Immature natural killer cell (primary cell): ENCODE data around the gene HSPA12A. TPM values are rescaled to one million over a fixed set of nuclear protein-coding genes. Genes with fewer than 3 reads are reported as not detected.

Experiments used
- DNase-seq, 3 donors: peaks; one replicate each; pipeline ENCODE4 v3.0.0; 2022; ENCODE audit warnings: mixed read lengths in 1 of 3
- H3K27ac Mint-ChIP-seq, 6 donors: one replicate each; pipeline ENCODE4 v1.8.0; 2020; ENCODE audit warnings: mixed read lengths in 6 of 6, mild to moderate bottlenecking in 5 of 6, inconsistent platforms in 4 of 6, moderate library complexity in 3 of 6
- H3K27me3 Mint-ChIP-seq, 3 donors: one replicate each; pipeline ENCODE4 v1.8.0; 2020 to 2021; ENCODE audit warnings: low read depth in 3 of 3, mild to moderate bottlenecking in 3 of 3, mixed read lengths in 3 of 3, moderate library complexity in 3 of 3, inconsistent platforms in 1 of 3
- H3K36me3 Mint-ChIP-seq, 3 donors: one replicate each; pipeline ENCODE4 v1.8.0; 2020; ENCODE audit warnings: mixed read lengths in 3 of 3, inconsistent platforms in 2 of 3, mild to moderate bottlenecking in 2 of 3
- H3K4me1 Mint-ChIP-seq, 2 donors: one replicate each; pipeline ENCODE4 v1.8.0; 2020; ENCODE audit warnings: inconsistent platforms in 2 of 2, mild to moderate bottlenecking in 2 of 2, mixed read lengths in 2 of 2, moderate library complexity in 1 of 2
- H3K4me3 Mint-ChIP-seq, 5 donors: one replicate each; pipeline ENCODE4 v1.8.0; 2020; ENCODE audit warnings: mild to moderate bottlenecking in 5 of 5, mixed read lengths in 5 of 5, inconsistent platforms in 3 of 5, moderate library complexity in 3 of 5
- H3K9me3 Mint-ChIP-seq, 6 donors: one replicate each; pipeline ENCODE4 v1.8.0; 2020; ENCODE audit warnings: mild to moderate bottlenecking in 6 of 6, mixed read lengths in 6 of 6, inconsistent platforms in 4 of 6, moderate library complexity in 3 of 6
- polyA plus RNA-seq, 3 donors: library from polyadenylated mRNA; unstranded; fragments of 300-500 nt; fragmentation: Illumina TruSeq; gene quantifications; one replicate each; pipeline ENCODE4 v1.2.3, GENCODE V29; 2021

The HSPA12A gene
- polyA plus RNA-seq, 3 donors from 2014 or later = 0.04 TPM; not detected in 2

DNA sequence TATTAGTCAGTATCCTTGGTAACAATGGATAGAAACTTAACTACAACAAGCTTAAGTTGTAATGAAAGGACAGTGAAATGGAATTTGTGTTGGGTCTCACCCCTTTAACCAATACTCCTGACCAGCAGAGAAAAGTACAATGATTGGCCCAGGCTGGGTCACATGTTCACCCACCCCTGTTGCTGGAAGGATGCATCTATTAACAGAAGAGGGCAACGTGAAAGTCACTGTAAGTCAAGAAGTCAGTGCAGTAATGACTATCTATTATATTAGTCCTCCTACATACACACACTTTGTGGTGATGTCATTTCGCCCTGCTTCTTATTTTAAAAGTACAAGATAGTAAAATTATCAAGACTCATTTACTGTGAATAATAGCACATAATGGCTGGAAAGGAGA lies 105.4 kb downstream of the HSPA12A start:
- H3K4me3 Mint-ChIP-seq = no peak overlapping the region
- DNase-seq = no peak
- no peak overlapping the region for H3K27ac Mint-ChIP-seq
- H3K27me3 Mint-ChIP-seq = peaks cover 0 to 5% (median 0%) of the 10 kb centered on the region in 3 donors
- H3K4me1 Mint-ChIP-seq = no peaks in the 10 kb centered on the region
- H3K9me3 Mint-ChIP-seq = no peaks in the 10 kb centered on the region
- no peaks in the 10 kb centered on the region for H3K36me3 Mint-ChIP-seq

DNA sequence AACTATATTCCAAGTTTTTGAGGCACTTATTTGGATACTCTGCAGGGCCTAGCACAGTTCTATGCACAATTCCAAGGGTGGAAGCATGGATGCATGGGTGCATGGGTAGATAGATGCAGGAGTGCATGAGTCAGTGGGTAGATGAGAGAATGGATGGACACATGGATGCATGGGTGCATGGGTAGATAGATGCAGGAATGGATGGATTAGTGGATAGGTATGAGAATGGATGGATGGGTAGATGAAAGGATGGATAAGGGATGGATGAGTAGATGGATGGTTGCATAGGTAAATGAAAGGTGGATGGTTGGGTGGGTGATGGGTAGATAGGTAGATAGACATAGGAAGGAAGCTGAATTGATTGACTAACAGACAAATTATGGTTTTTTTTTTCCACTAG lies 106.0 kb downstream of the HSPA12A start:
- peaks cover 0 to 5% (median 0%) of the 10 kb centered on the region in 3 donors for H3K27me3 Mint-ChIP-seq
- no peaks in the 10 kb centered on the region for H3K4me1 Mint-ChIP-seq
- H3K36me3 Mint-ChIP-seq = no peaks in the 10 kb centered on the region
- H3K4me3 Mint-ChIP-seq = no peak overlapping the region
- H3K9me3 Mint-ChIP-seq = no peaks in the 10 kb centered on the region
- DNase-seq = no peak
- no peak overlapping the region for H3K27ac Mint-ChIP-seq

GRCh38 chr10:116634126-116634975 lies 108.0 kb downstream of the HSPA12A start:
- no peak overlapping the region for H3K4me3 Mint-ChIP-seq
- H3K9me3 Mint-ChIP-seq = no peaks in the 10 kb centered on the region
- no peaks in the 10 kb centered on the region for H3K4me1 Mint-ChIP-seq
- no peak for DNase-seq
- H3K36me3 Mint-ChIP-seq = no peaks in the 10 kb centered on the region
- H3K27ac Mint-ChIP-seq = no peak overlapping the region
- peaks cover 1 to 3% (median 2%) of the 10 kb centered on the region in 3 donors for H3K27me3 Mint-ChIP-seq

DNA sequence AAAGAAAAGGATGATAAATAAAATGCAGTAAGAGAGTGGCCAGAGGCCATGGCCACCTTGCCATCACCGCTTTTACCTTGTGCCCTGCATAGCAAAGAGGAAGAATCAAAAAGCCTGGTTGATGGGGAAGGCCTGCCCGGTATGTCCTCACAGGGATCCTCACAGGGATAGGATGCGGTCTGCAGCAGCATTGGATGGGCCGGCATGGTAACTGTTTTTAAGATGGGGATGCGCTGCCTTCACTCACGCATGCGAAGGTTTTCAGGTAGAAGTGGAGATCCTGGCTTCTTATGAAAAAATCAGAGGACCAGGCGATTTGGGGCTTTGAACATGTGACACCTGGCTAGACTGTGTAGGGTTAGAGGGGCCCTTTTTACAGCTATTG lies 109.2 kb downstream of the HSPA12A start:
- no peaks in the 10 kb centered on the region for H3K4me1 Mint-ChIP-seq
- H3K9me3 Mint-ChIP-seq = no peaks in the 10 kb centered on the region
- peaks cover 3 to 8% (median 5%) of the 10 kb centered on the region in 3 donors for H3K27me3 Mint-ChIP-seq
- DNase-seq = no peak
- H3K27ac Mint-ChIP-seq = no peak overlapping the region
- no peak overlapping the region for H3K4me3 Mint-ChIP-seq
- H3K36me3 Mint-ChIP-seq = no peaks in the 10 kb centered on the region

- Mint-ChIP-seq H3K36me3 (no peaks in the 10 kb centered on the region), H3K27me3 (peaks cover 3 to 8% (median 5%) of the 10 kb centered on the region in 3 donors)
Measured at GRCh38 chr10:116632596-116633215, 109.7 kb downstream of the HSPA12A start.

GRCh38 chr10:116631871-116632295 lies 110.5 kb downstream of the HSPA12A start:
- Mint-ChIP-seq H3K36me3 (no peaks in the 10 kb centered on the region), H3K27ac (no peak overlapping the region), H3K27me3 (peaks cover 3 to 7% (median 5%) of the 10 kb centered on the region in 3 donors), H3K4me3 (no peak overlapping the region), H3K9me3 (no peaks in the 10 kb centered on the region), H3K4me1 (no peaks in the 10 kb centered on the region)
- DNase-seq = no peak

More at GRCh38 chr10:116632596-116633215, 109.7 kb downstream of the HSPA12A start:
- H3K27ac Mint-ChIP-seq = no peak overlapping the region
- H3K9me3 Mint-ChIP-seq = no peaks in the 10 kb centered on the region
- no peak for DNase-seq
- no peaks in the 10 kb centered on the region for H3K4me1 Mint-ChIP-seq
- H3K4me3 Mint-ChIP-seq = no peak overlapping the region

- no peaks in the 10 kb centered on the region for H3K9me3 Mint-ChIP-seq
- H3K4me1 Mint-ChIP-seq = no peaks in the 10 kb centered on the region
- peaks cover 3 to 6% (median 5%) of the 10 kb centered on the region in 3 donors for H3K27me3 Mint-ChIP-seq
- no peak overlapping the region for H3K4me3 Mint-ChIP-seq
- no peaks in the 10 kb centered on the region for H3K36me3 Mint-ChIP-seq
- no peak for DNase-seq
- H3K27ac Mint-ChIP-seq = no peak overlapping the region
Measured at GRCh38 chr10:116630020-116630419, 112.3 kb downstream of the HSPA12A start.

GRCh38 chr10:116629340-116629739 lies 113.0 kb downstream of the HSPA12A start:
- no peaks in the 10 kb centered on the region for H3K9me3 Mint-ChIP-seq
- H3K27ac Mint-ChIP-seq = no peak overlapping the region
- H3K4me1 Mint-ChIP-seq = no peaks in the 10 kb centered on the region
- no peak for DNase-seq
- no peaks in the 10 kb centered on the region for H3K36me3 Mint-ChIP-seq
- no peak overlapping the region for H3K4me3 Mint-ChIP-seq
- H3K27me3 Mint-ChIP-seq = peaks cover 3 to 6% (median 5%) of the 10 kb centered on the region in 3 donors

GRCh38 chr10:116627386-116627933 lies 114.9 kb downstream of the HSPA12A start:
- Mint-ChIP-seq H3K27me3 (peaks cover 3 to 6% (median 5%) of the 10 kb centered on the region in 3 donors), H3K4me1 (no peaks in the 10 kb centered on the region), H3K27ac (no peak overlapping the region)

GRCh38 chr10:116626815-116627214 lies 115.6 kb downstream of the HSPA12A start:
- Mint-ChIP-seq H3K4me1 (no peaks in the 10 kb centered on the region), H3K4me3 (no peak overlapping the region), H3K27ac (no peak overlapping the region), H3K9me3 (peaks cover 0 to 1% (median 0%) of the 10 kb centered on the region in 6 donors), H3K36me3 (no peaks in the 10 kb centered on the region), H3K27me3 (peaks cover 3 to 6% (median 5%) of the 10 kb centered on the region in 3 donors)
- no peak for DNase-seq

More at GRCh38 chr10:116627386-116627933, 114.9 kb downstream of the HSPA12A start:
- no peak for DNase-seq
- H3K4me3 Mint-ChIP-seq = no peak overlapping the region
- no peaks in the 10 kb centered on the region for H3K36me3 Mint-ChIP-seq
- peaks cover 0 to under 1% (median 0%) of the 10 kb centered on the region in 6 donors for H3K9me3 Mint-ChIP-seq

- no peaks in the 10 kb centered on the region for H3K36me3 Mint-ChIP-seq
Measured at GRCh38 chr10:116625845-116626244, 116.5 kb downstream of the HSPA12A start.

GRCh38 chr10:116621934-116622655 lies 120.3 kb downstream of the HSPA12A start:
- Mint-ChIP-seq H3K4me3 (no peak overlapping the region), H3K4me1 (no peaks in the 10 kb centered on the region), H3K9me3 (peaks cover 0 to 1% (median 0%) of the 10 kb centered on the region in 6 donors), H3K36me3 (no peaks in the 10 kb centered on the region), H3K27ac (no peak overlapping the region), H3K27me3 (peaks cover 0 to 2% (median 2%) of the 10 kb centered on the region in 3 donors)
- DNase-seq = no peak

More at GRCh38 chr10:116625845-116626244, 116.5 kb downstream of the HSPA12A start:
- peaks cover 3 to 6% (median 5%) of the 10 kb centered on the region in 3 donors for H3K27me3 Mint-ChIP-seq
- no peaks in the 10 kb centered on the region for H3K4me1 Mint-ChIP-seq
- H3K27ac Mint-ChIP-seq = no peak overlapping the region
- no peak overlapping the region for H3K4me3 Mint-ChIP-seq
- H3K9me3 Mint-ChIP-seq = peaks cover 0 to 1% (median 0%) of the 10 kb centered on the region in 6 donors
- DNase-seq = no peak

GRCh38 chr10:116621476-116621875 lies 120.9 kb downstream of the HSPA12A start:
- Mint-ChIP-seq H3K4me1 (no peaks in the 10 kb centered on the region), H3K27me3 (peaks cover 0 to 2% (median 0%) of the 10 kb centered on the region in 3 donors), H3K9me3 (peaks cover 0 to 1% (median 0%) of the 10 kb centered on the region in 6 donors), H3K27ac (no peak overlapping the region), H3K36me3 (no peaks in the 10 kb centered on the region), H3K4me3 (no peak overlapping the region)
- DNase-seq = no peak
